ENCODE results near the gene RAB28. TPM values are rescaled to one million over a fixed set of nuclear protein-coding genes. Genes with fewer than 3 reads are reported as not detected.
A peak's percentile ranks its signal among the peaks of the same experiment; 100 is the strongest.
"Not testable (repeated sequence)": the region's sequence is repeated elsewhere in the genome, so short reads cannot be mapped to it uniquely, and the experiment has no call there.

Gene RAB28
- total RNA-seq, 1 donor from 2014 or later: 16.2 TPM

- H3K27ac Mint-ChIP-seq (ENCODE audit: unreplicated experiment): no peak overlapping the region
- no peaks in the 10 kb centered on the region for H3K27me3 Mint-ChIP-seq (ENCODE audit: unreplicated experiment)
- H3K4me1 Mint-ChIP-seq (ENCODE audit: unreplicated experiment): peaks cover 12% of the 10 kb centered on the region
- DNase-seq (ENCODE audit: extremely low spot score, unreplicated experiment): no peak
- TF ChIP-seq CTCF (IDR thresholded peaks at IDR 0.05): peak; percentile 15
- no peaks in the 10 kb centered on the region for H3K9me3 Mint-ChIP-seq (ENCODE audit: unreplicated experiment)
- no peak overlapping the region for H3K4me3 Mint-ChIP-seq (ENCODE audit: unreplicated experiment)
- H3K36me3 Mint-ChIP-seq (ENCODE audit: unreplicated experiment): no peaks in the 10 kb centered on the region
These were observed 80.3 kb downstream of the RAB28 start for GRCh38 chr4:13403833-13404232.

GRCh38 chr4:13403326-13403725 lies 80.8 kb downstream of the RAB28 start:
- no peak overlapping the region for H3K4me3 Mint-ChIP-seq (ENCODE audit: unreplicated experiment)
- H3K27ac Mint-ChIP-seq (ENCODE audit: unreplicated experiment): no peak overlapping the region
- no peaks in the 10 kb centered on the region for H3K27me3 Mint-ChIP-seq (ENCODE audit: unreplicated experiment)
- TF ChIP-seq CTCF (IDR thresholded peaks at IDR 0.05): no peak
- no peaks in the 10 kb centered on the region for H3K9me3 Mint-ChIP-seq (ENCODE audit: unreplicated experiment)
- peaks cover 12% of the 10 kb centered on the region for H3K4me1 Mint-ChIP-seq (ENCODE audit: unreplicated experiment)
- no peaks in the 10 kb centered on the region for H3K36me3 Mint-ChIP-seq (ENCODE audit: unreplicated experiment)
- no peak for DNase-seq (ENCODE audit: extremely low spot score, unreplicated experiment)

- Mint-ChIP-seq H3K27ac (ENCODE audit: unreplicated experiment) (no peak overlapping the region), H3K9me3 (ENCODE audit: unreplicated experiment) (no peaks in the 10 kb centered on the region), H3K36me3 (ENCODE audit: unreplicated experiment) (peaks cover 2% of the 10 kb centered on the region), H3K4me1 (ENCODE audit: unreplicated experiment) (peaks cover 12% of the 10 kb centered on the region), H3K4me3 (ENCODE audit: unreplicated experiment) (no peak overlapping the region), H3K27me3 (ENCODE audit: unreplicated experiment) (no peaks in the 10 kb centered on the region)
- no peak for DNase-seq (ENCODE audit: extremely low spot score, unreplicated experiment)
- no peak for TF ChIP-seq CTCF (IDR thresholded peaks at IDR 0.05)
These were observed 84.9 kb downstream of the RAB28 start for GRCh38 chr4:13399257-13399656.

- Mint-ChIP-seq H3K4me1 (ENCODE audit: unreplicated experiment) (peaks cover 5% of the 10 kb centered on the region), H3K9me3 (ENCODE audit: unreplicated experiment) (no peaks in the 10 kb centered on the region), H3K27me3 (ENCODE audit: unreplicated experiment) (no peaks in the 10 kb centered on the region)
These were observed 88.0 kb downstream of the RAB28 start for GRCh38 chr4:13396161-13396560.

GRCh38 chr4:13389901-13390300 lies 94.2 kb downstream of the RAB28 start:
- H3K36me3 Mint-ChIP-seq (ENCODE audit: unreplicated experiment); H3K27me3 Mint-ChIP-seq (ENCODE audit: unreplicated experiment); H3K27ac Mint-ChIP-seq (ENCODE audit: unreplicated experiment); DNase-seq (ENCODE audit: extremely low spot score, unreplicated experiment); H3K4me3 Mint-ChIP-seq (ENCODE audit: unreplicated experiment); H3K4me1 Mint-ChIP-seq (ENCODE audit: unreplicated experiment); H3K9me3 Mint-ChIP-seq (ENCODE audit: unreplicated experiment): not testable (repeated sequence)

More at GRCh38 chr4:13396161-13396560, 88.0 kb downstream of the RAB28 start:
- no peak for TF ChIP-seq CTCF (IDR thresholded peaks at IDR 0.05)
- DNase-seq (ENCODE audit: extremely low spot score, unreplicated experiment): no peak
- Mint-ChIP-seq H3K36me3 (ENCODE audit: unreplicated experiment) (peaks cover 3% of the 10 kb centered on the region), H3K27ac (ENCODE audit: unreplicated experiment) (no peak overlapping the region), H3K4me3 (ENCODE audit: unreplicated experiment) (no peak overlapping the region)

Data from osteocyte (in vitro differentiated cells).